GM21786 (cell line): ENCODE data around the gene GRM8.
"Not testable (repeated sequence)": the region's sequence is repeated elsewhere in the genome, so short reads cannot be mapped to it uniquely, and the experiment has no call there.

Source experiments
- ATAC-seq: cut with Tn5 transposase; IDR thresholded peaks from one replicate; pipeline ENCODE4 v1.9.1; 2021; ENCODE audit not compliant: unreplicated experiment

Gene GRM8

GRCh38 chr7:126831241-126831640, 421.5 kb downstream of the GRM8 start:
- not testable (repeated sequence) for ATAC-seq

GRCh38 chr7:126820925-126821324, 431.8 kb downstream of the GRM8 start:
- no peak for ATAC-seq

- no peak for ATAC-seq
Measured at GRCh38 chr7:126819197-126819484, 433.6 kb downstream of the GRM8 start.

GRCh38 chr7:126818393-126819196, 434.1 kb downstream of the GRM8 start:
- no peak for ATAC-seq

GRCh38 chr7:126809188-126809587, 443.6 kb downstream of the GRM8 start:
- ATAC-seq: no peak

GRCh38 chr7:126806614-126807013, 446.1 kb downstream of the GRM8 start:
- no peak for ATAC-seq

GRCh38 chr7:126805351-126805750, 447.4 kb downstream of the GRM8 start:
- ATAC-seq: no peak

GRCh38 chr7:126804604-126805003, 448.1 kb downstream of the GRM8 start:
- ATAC-seq: peak; percentile 67

GRCh38 chr7:126803990-126804389, 448.8 kb downstream of the GRM8 start:
- no peak for ATAC-seq

- ATAC-seq: peak; percentile 94
Measured at GRCh38 chr7:126803060-126803665, 449.6 kb downstream of the GRM8 start.

GRCh38 chr7:126801733-126802132, 451.0 kb downstream of the GRM8 start:
- ATAC-seq: no peak

GRCh38 chr7:126799541-126799940, 453.2 kb downstream of the GRM8 start:
- no peak for ATAC-seq

GRCh38 chr7:126792521-126792920, 460.2 kb downstream of the GRM8 start:
- ATAC-seq: no peak

- ATAC-seq: no peak
Measured at GRCh38 chr7:126791306-126791705, 461.4 kb downstream of the GRM8 start.

- ATAC-seq: no peak
Measured at GRCh38 chr7:126790763-126791162, 462.0 kb downstream of the GRM8 start.

GRCh38 chr7:126783613-126784012, 469.1 kb downstream of the GRM8 start:
- ATAC-seq: no peak

GRCh38 chr7:126780993-126781392, 471.7 kb downstream of the GRM8 start:
- ATAC-seq: peak; percentile 94

GRCh38 chr7:126778101-126778500, 474.6 kb downstream of the GRM8 start:
- ATAC-seq: no peak

GRCh38 chr7:126776498-126776897, 476.2 kb downstream of the GRM8 start:
- ATAC-seq: no peak

- ATAC-seq: no peak
Measured at GRCh38 chr7:126774077-126774476, 478.7 kb downstream of the GRM8 start.

- ATAC-seq: no peak
Measured at GRCh38 chr7:126768836-126769235, 483.9 kb downstream of the GRM8 start.

GRCh38 chr7:126760914-126761577, 491.7 kb downstream of the GRM8 start:
- no peak for ATAC-seq
